GM21526 (cell line): ENCODE results near the gene PLS1.
"Not testable (repeated sequence)": the region's sequence is repeated elsewhere in the genome, so short reads cannot be mapped to it uniquely, and the experiment has no call there.

ENCODE experiments used
- ATAC-seq: cut with Tn5 transposase; IDR thresholded peaks from one replicate; pipeline ENCODE4 v1.9.1; 2021; ENCODE audit warnings: moderate library complexity; ENCODE audit not compliant: unreplicated experiment, low FRiP score

PLS1 gene

GRCh38 chr3:142752605-142753004, 156.4 kb downstream of the PLS1 start:
- not testable (repeated sequence) for ATAC-seq

DNA sequence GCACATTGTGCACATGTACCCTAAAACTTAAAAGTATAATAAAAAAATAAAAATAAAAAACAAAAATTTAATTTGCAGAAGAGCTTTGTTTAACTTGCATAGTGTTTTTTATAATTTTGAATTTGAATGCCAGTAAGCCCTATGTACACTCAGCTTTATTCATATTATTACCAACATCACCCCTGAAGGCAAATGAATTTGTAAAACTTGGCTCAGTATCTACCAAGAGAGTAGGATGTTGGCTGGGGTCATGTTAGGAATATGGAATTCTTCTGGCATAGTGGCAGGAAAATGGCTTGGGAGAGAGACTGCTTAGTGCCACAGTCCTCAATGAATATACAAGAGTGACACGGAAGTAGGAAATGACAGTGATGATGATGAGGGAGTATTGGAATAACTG, 158.3 kb downstream of the PLS1 start:
- ATAC-seq: no peak
